Panc1 (cell line): ENCODE data around the gene KCNAB2. TPM values are rescaled to one million over a fixed set of nuclear protein-coding genes. Genes with fewer than 3 reads are reported as not detected.

Experiments used
- ATAC-seq: fragments of 200-7000 bp; cut with Tn5 transposase; 2 replicates; pipeline ENCODE4 v1.9.1; 2020; ENCODE audit warnings: mild to moderate bottlenecking, moderate library complexity
- BruUV-seq: library from RNA; stranded (reverse); fragments of 400-500 nt; replicated peaks from 2 replicates; lab custom pipeline; 2021; lab: Mats Ljungman, UMichigan
- CTCF ChIA-PET: fragments of 300-600 bp; sonication (Branson Sonifier 250); formaldehyde crosslinking; loops from one replicate; lab custom pipeline; 2022; ENCODE audit warnings: antibody characterized with exemption; lab: Charles Lee
- POLR2A ChIA-PET: fragments of 300-600 bp; sonication (Branson Sonifier 250); formaldehyde crosslinking; loops from one replicate; lab custom pipeline; 2022; ENCODE audit warnings: antibody characterized with exemption; lab: Charles Lee
- DNase-seq: peaks from one replicate; pipeline ENCODE4 v3.0.0-alpha.2; 2010; ENCODE audit warnings: low read depth, low spot score
- H3K27ac ChIP-seq: 2 replicates; pipeline ENCODE4 v1.5.1; 2011; ENCODE audit warnings: mild to moderate bottlenecking, low read length, inconsistent platforms
- H3K27me3 ChIP-seq: fragments of 200-500 bp; sonication (Bioruptor generic); 2 replicates; pipeline ENCODE4 v1.6.0; 2014; ENCODE audit warnings: low read length, inconsistent platforms; ENCODE audit not compliant: control insufficient read depth, insufficient read depth
- H3K36me3 ChIP-seq: fragments of 200-500 bp; sonication (Bioruptor generic); 2 replicates; pipeline ENCODE4 v1.5.1; 2014; ENCODE audit warnings: inconsistent platforms, mild to moderate bottlenecking, low read length, moderate library complexity; ENCODE audit not compliant: control insufficient read depth, insufficient read depth
- H3K4me1 ChIP-seq: 2 replicates; pipeline ENCODE4 v1.5.1; 2011; ENCODE audit warnings: inconsistent platforms, mild to moderate bottlenecking, low read length, moderate library complexity; ENCODE audit not compliant: control insufficient read depth, insufficient read depth
- H3K4me3 ChIP-seq, 2 experiments: 2 replicates each; pipeline ENCODE4 v1.5.1; 2011 to 2012; ENCODE audit warnings: low read depth in 2 of 2, low read length in 2 of 2, mild to moderate bottlenecking in 2 of 2, inconsistent platforms in 1 of 2, moderate library complexity in 1 of 2
- H3K9me3 ChIP-seq: fragments of 200-500 bp; sonication (Bioruptor generic); 2 replicates; pipeline ENCODE4 v1.5.1; 2014; ENCODE audit warnings: low read depth, mild to moderate bottlenecking, inconsistent platforms, low read length, moderate library complexity; ENCODE audit not compliant: control insufficient read depth, insufficient read depth
- POLR2AphosphoS5 ChIP-seq: IDR thresholded peaks from 2 replicates; pipeline ENCODE4 v1.6.1; 2012; ENCODE audit warnings: mild to moderate bottlenecking, low read depth, low read length, moderate library complexity
- REST ChIP-seq, 2 experiments: IDR thresholded peaks; 2 replicates each; pipeline ENCODE4 v1.6.1; 2011 to 2012; ENCODE audit warnings: low read depth in 2 of 2, control low read depth in 1 of 2, low read length in 1 of 2, mild to moderate bottlenecking in 1 of 2, moderate library complexity in 1 of 2; ENCODE audit not compliant: insufficient read depth in 1 of 2
- SIN3A ChIP-seq: IDR thresholded peaks from 2 replicates; pipeline ENCODE4 v1.6.1; 2012; ENCODE audit warnings: low read depth, mild to moderate bottlenecking, low read length, moderate library complexity, borderline replicate concordance; ENCODE audit not compliant: insufficient read depth
- TCF7L2 ChIP-seq: IDR thresholded peaks from 2 replicates; pipeline ENCODE4 v1.6.1; 2011; ENCODE audit warnings: mild to moderate bottlenecking, low read depth, low read length, inconsistent platforms
- in situ Hi-C: cut with HindIII; loops from 2 replicates; pipeline ENCODE4 v1.10.0; 2016; ENCODE audit warnings: low sequenced_read_pairs, low pct_unique_long_range_greater_than_20kb
- intact Hi-C: fragments of 100-400 bp; cut with micrococcal nuclease; formaldehyde crosslinking; loops from one replicate; pipeline ENCODE4 v1.10.0; 2022; ENCODE audit not compliant: unreplicated experiment
- total RNA-seq: library from RNA; stranded (reverse); gene quantifications from one replicate; pipeline ENCODE4 v1.2.1, GENCODE V29; 2021; ENCODE audit not compliant: unreplicated experiment
- TF ChIP-seq, protein P1 (sequence below): fragments of 450-650 bp; IDR thresholded peaks from 2 replicates; pipeline ENCODE4 v1.5.1; 2017; ENCODE audit warnings: mild to moderate bottlenecking

KCNAB2 gene
- total RNA-seq, 1 experiment from 2014 or later: 27.6 TPM

- Histone ChIP-seq H3K27me3 (no peaks in the 10 kb centered on the region), H3K4me3 (no peak overlapping the region), H3K36me3 (no peaks in the 10 kb centered on the region), H3K4me1 (no peaks in the 10 kb centered on the region), H3K27ac (no peak overlapping the region), H3K9me3 (no peaks in the 10 kb centered on the region)
- in situ Hi-C loops: no loop called here
- intact Hi-C loops: no loop called here
- ATAC-seq (peak; percentile 36; the same call in 1 of the 2 replicates), DNase-seq (no peak)
- ChIA-PET POLR2A (interaction anchor here (0.7 kb wide), 1 partner anchor 30 kb away, joined by 6 read pairs; no protein-coding TSS in a partner anchor), CTCF (no interaction called here)
- TF ChIP-seq POLR2AphosphoS5 (no peak), SIN3A (no peak), TCF7L2 (no peak), REST (IDR thresholded peaks at IDR 0.05; ENCODE audit: insufficient read depth in 1 of 2, low read depth in 2 of 2, low read length in 1 of 2) (no peak)
- TF ChIP-seq, protein P1, sequence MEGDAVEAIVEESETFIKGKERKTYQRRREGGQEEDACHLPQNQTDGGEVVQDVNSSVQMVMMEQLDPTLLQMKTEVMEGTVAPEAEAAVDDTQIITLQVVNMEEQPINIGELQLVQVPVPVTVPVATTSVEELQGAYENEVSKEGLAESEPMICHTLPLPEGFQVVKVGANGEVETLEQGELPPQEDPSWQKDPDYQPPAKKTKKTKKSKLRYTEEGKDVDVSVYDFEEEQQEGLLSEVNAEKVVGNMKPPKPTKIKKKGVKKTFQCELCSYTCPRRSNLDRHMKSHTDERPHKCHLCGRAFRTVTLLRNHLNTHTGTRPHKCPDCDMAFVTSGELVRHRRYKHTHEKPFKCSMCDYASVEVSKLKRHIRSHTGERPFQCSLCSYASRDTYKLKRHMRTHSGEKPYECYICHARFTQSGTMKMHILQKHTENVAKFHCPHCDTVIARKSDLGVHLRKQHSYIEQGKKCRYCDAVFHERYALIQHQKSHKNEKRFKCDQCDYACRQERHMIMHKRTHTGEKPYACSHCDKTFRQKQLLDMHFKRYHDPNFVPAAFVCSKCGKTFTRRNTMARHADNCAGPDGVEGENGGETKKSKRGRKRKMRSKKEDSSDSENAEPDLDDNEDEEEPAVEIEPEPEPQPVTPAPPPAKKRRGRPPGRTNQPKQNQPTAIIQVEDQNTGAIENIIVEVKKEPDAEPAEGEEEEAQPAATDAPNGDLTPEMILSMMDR: no peak
- no TSS peak for BruUV-seq
These were observed 26.4 kb upstream of the KCNAB2 start for GRCh38 chr1:6019166-6019845.

DNA sequence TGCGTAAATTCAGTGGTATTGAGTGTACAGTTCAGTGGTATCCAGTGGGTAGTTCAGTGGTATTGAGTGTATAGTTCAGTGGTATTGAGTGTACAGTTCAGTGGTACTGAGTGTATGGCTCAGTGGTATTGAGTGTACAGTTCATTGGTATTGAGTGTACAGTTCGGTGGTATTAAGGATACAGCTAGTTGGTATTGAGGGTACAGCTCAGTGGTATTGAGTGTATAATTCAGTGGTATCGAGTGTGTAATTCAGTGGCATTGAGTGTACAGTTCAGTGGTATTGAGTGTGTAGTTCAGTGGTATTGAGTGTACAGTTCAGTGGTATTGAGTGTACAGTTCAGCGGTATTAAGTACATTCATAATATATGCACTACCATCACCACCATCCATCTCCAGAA lies 23.5 kb upstream of the KCNAB2 start:
- H3K27me3 ChIP-seq: no peaks in the 10 kb centered on the region
- H3K4me1 ChIP-seq: peaks cover 19% of the 10 kb centered on the region
- no TSS peak for BruUV-seq
- ChIA-PET POLR2A (no interaction called here), CTCF (interaction anchor here (0.6 kb wide), 1 partner anchor 46 kb away, joined by 3 read pairs; no protein-coding TSS in a partner anchor)
- no peak overlapping the region for H3K4me3 ChIP-seq
- ATAC-seq: no peak
- H3K36me3 ChIP-seq: no peaks in the 10 kb centered on the region
- in situ Hi-C loops (no loop called here), intact Hi-C loops (no loop called here)
- H3K27ac ChIP-seq: no peak overlapping the region
- TF ChIP-seq, protein P1: no peak
- no peak for TF ChIP-seq POLR2AphosphoS5
- no peak for TF ChIP-seq REST (IDR thresholded peaks at IDR 0.05; ENCODE audit: insufficient read depth in 1 of 2, low read depth in 2 of 2, low read length in 1 of 2)
- no peak for TF ChIP-seq SIN3A
- TF ChIP-seq TCF7L2: no peak
- no peak for DNase-seq
- H3K9me3 ChIP-seq: no peaks in the 10 kb centered on the region
